ENCODE results near the gene PRRC2C.

The PRRC2C gene

GRCh38 chr1:171637928-171638576, 152.7 kb downstream of the PRRC2C start:
- no peak for DNase-seq (ENCODE audit: low spot score)

- DNase-seq (ENCODE audit: low spot score): no peak
Observed at GRCh38 chr1:171640225-171640624, 154.9 kb downstream of the PRRC2C start.

GRCh38 chr1:171641076-171641864, 155.9 kb downstream of the PRRC2C start:
- no peak for DNase-seq (ENCODE audit: low spot score)

GRCh38 chr1:171642197-171642596, 156.9 kb downstream of the PRRC2C start:
- DNase-seq (ENCODE audit: low spot score): no peak
